Measurements from ENCODE around the gene EPHB1. TPM values are rescaled to one million over a fixed set of nuclear protein-coding genes. Genes with fewer than 3 reads are reported as not detected.

Gene EPHB1
- total RNA-seq, 1 donor from 2014 or later: 1.3 TPM

DNA sequence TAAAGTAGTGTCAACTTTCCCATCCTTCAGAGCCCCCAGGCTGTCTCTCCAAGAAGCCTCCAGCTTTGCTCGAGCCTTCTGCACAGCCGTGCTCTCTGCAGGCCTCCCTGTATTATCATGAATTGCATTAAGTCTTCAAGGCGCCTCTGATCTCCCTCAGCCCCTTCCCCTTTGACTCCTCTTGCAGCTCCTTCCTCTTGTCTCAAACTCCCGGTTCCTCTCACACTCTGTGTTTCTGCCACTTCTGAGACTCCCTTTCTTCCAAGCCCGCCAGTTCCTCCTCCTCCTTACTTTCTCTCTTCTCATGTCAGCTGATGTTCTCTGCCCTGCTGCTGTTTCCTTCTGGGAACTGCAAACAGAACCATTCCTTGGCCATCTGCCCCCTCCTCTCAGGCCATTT lies 418.8 kb downstream of the EPHB1 start:
- H3K9me3 Mint-ChIP-seq: no peaks in the 10 kb centered on the region
- no peaks in the 10 kb centered on the region for H3K36me3 Mint-ChIP-seq
- no peak for DNase-seq (ENCODE audit: low spot score in 2 of 2, unreplicated experiment in 2 of 2)
- no peak overlapping the region for H3K4me3 Mint-ChIP-seq
- TF ChIP-seq CTCF (IDR thresholded peaks at IDR 0.05; ENCODE audit: unreplicated experiment): no peak
- peaks cover 1% of the 10 kb centered on the region for H3K27me3 Mint-ChIP-seq (ENCODE audit: low read depth)
- H3K4me1 Mint-ChIP-seq: no peaks in the 10 kb centered on the region
- no peak overlapping the region for H3K27ac Mint-ChIP-seq

- Mint-ChIP-seq H3K27ac (no peak overlapping the region), H3K36me3 (no peaks in the 10 kb centered on the region), H3K4me1 (no peaks in the 10 kb centered on the region), H3K9me3 (no peaks in the 10 kb centered on the region), H3K4me3 (no peak overlapping the region), H3K27me3 (ENCODE audit: low read depth) (peaks cover 1% of the 10 kb centered on the region)
- no peak for DNase-seq (ENCODE audit: low spot score in 2 of 2, unreplicated experiment in 2 of 2)
- no peak for TF ChIP-seq CTCF (IDR thresholded peaks at IDR 0.05; ENCODE audit: unreplicated experiment)
These were observed 419.3 kb downstream of the EPHB1 start for GRCh38 chr3:135214400-135214799.

DNA sequence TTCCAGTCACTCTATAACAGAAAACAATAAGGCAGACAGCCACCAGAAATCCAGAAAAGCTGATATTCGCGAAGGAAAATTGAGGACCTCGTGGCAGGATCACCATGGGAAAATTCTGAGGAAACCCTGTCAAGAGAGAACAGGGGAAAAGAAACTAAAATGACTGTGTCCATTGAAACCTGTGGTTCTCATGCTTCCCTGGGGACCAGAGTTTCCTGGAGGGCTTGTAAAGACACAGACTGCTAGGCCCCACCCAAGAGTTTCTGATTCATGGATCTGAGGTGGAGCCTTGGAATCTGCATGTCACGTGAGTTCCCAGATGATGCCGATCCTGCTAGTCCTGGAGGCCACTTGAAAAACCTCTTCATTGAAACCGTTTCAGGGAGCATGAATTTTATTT lies 420.5 kb downstream of the EPHB1 start:
- H3K4me1 Mint-ChIP-seq: no peaks in the 10 kb centered on the region
- H3K36me3 Mint-ChIP-seq: no peaks in the 10 kb centered on the region
- no peak overlapping the region for H3K27ac Mint-ChIP-seq
- no peaks in the 10 kb centered on the region for H3K9me3 Mint-ChIP-seq
- H3K4me3 Mint-ChIP-seq: no peak overlapping the region
- no peak for DNase-seq (ENCODE audit: low spot score in 2 of 2, unreplicated experiment in 2 of 2)
- H3K27me3 Mint-ChIP-seq (ENCODE audit: low read depth): peaks cover 1% of the 10 kb centered on the region
- no peak for TF ChIP-seq CTCF (IDR thresholded peaks at IDR 0.05; ENCODE audit: unreplicated experiment)

DNA sequence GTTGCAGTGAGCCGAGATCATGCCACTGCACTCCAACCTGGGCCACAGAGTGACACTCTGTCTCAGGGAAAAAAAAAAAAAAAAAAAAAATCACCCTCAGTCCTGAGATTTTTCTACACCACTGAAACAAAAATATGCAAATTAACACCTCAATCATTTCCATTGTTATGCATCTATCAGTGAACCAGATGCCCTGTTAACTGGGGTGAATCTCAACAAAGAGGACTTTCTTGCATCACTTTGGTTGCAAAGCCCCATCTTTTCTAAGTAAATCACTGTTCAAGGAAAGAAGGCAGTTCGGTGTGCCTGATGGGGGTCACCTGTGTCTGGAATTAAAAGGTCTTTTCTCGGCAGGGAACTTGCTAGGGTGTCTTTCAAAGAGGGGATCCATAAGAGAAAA lies 421.6 kb downstream of the EPHB1 start:
- Mint-ChIP-seq H3K27me3 (ENCODE audit: low read depth) (no peaks in the 10 kb centered on the region), H3K4me3 (no peak overlapping the region), H3K27ac (no peak overlapping the region), H3K36me3 (no peaks in the 10 kb centered on the region), H3K9me3 (no peaks in the 10 kb centered on the region), H3K4me1 (no peaks in the 10 kb centered on the region)
- DNase-seq (ENCODE audit: low spot score in 2 of 2, unreplicated experiment in 2 of 2): no peak
- no peak for TF ChIP-seq CTCF (IDR thresholded peaks at IDR 0.05; ENCODE audit: unreplicated experiment)

- H3K27me3 Mint-ChIP-seq (ENCODE audit: low read depth): no peaks in the 10 kb centered on the region
These were observed 422.7 kb downstream of the EPHB1 start for GRCh38 chr3:135217730-135218129.

More at GRCh38 chr3:135217730-135218129, 422.7 kb downstream of the EPHB1 start:
- no peak overlapping the region for H3K4me3 Mint-ChIP-seq
- no peaks in the 10 kb centered on the region for H3K36me3 Mint-ChIP-seq
- H3K27ac Mint-ChIP-seq: no peak overlapping the region
- no peak for DNase-seq (ENCODE audit: low spot score in 2 of 2, unreplicated experiment in 2 of 2)
- no peak for TF ChIP-seq CTCF (IDR thresholded peaks at IDR 0.05; ENCODE audit: unreplicated experiment)
- H3K9me3 Mint-ChIP-seq: no peaks in the 10 kb centered on the region
- H3K4me1 Mint-ChIP-seq: no peaks in the 10 kb centered on the region
